GM19372 (cell line): ENCODE data around the gene LGALSL.

ENCODE experiments used
- ATAC-seq: cut with Tn5 transposase; IDR thresholded peaks from one replicate; pipeline ENCODE4 v1.9.1; 2021; ENCODE audit warnings: mild to moderate bottlenecking, low read depth, moderate library complexity; ENCODE audit not compliant: unreplicated experiment

LGALSL gene

GRCh38 chr2:64470071-64470470 lies 16.1 kb downstream of the LGALSL start:
- no peak for ATAC-seq

GRCh38 chr2:64470766-64471295 lies 16.9 kb downstream of the LGALSL start:
- ATAC-seq, result no peak

- ATAC-seq, result no peak
Observed at GRCh38 chr2:64471600-64471999, 17.6 kb downstream of the LGALSL start.

GRCh38 chr2:64472881-64473280 lies 18.9 kb downstream of the LGALSL start:
- no peak for ATAC-seq

GRCh38 chr2:64474121-64474571 lies 20.2 kb downstream of the LGALSL start:
- no peak for ATAC-seq

GRCh38 chr2:64474636-64475035 lies 20.7 kb downstream of the LGALSL start:
- no peak for ATAC-seq

- ATAC-seq, result no peak
Observed at GRCh38 chr2:64477037-64477436, 23.1 kb downstream of the LGALSL start.

GRCh38 chr2:64477979-64478378 lies 24.0 kb downstream of the LGALSL start:
- no peak for ATAC-seq

GRCh38 chr2:64478502-64479230 lies 24.7 kb downstream of the LGALSL start:
- no peak for ATAC-seq

GRCh38 chr2:64479259-64480117 lies 25.5 kb downstream of the LGALSL start:
- ATAC-seq, result no peak

GRCh38 chr2:64481665-64482064 lies 27.7 kb downstream of the LGALSL start:
- no peak for ATAC-seq

GRCh38 chr2:64482243-64482642 lies 28.3 kb downstream of the LGALSL start:
- no peak for ATAC-seq

- ATAC-seq, result no peak
Observed at GRCh38 chr2:64482765-64483504, 29.0 kb downstream of the LGALSL start.

GRCh38 chr2:64485331-64485730 lies 31.4 kb downstream of the LGALSL start:
- no peak for ATAC-seq

GRCh38 chr2:64485961-64486360 lies 32.0 kb downstream of the LGALSL start:
- no peak for ATAC-seq

GRCh38 chr2:64487256-64488049 lies 33.5 kb downstream of the LGALSL start:
- ATAC-seq, result no peak

- ATAC-seq, result no peak
Observed at GRCh38 chr2:64488050-64488974, 34.4 kb downstream of the LGALSL start.

GRCh38 chr2:64489081-64489751 lies 35.3 kb downstream of the LGALSL start:
- no peak for ATAC-seq
